ENCODE measurements around the gene CEP126. TPM values are rescaled to one million over a fixed set of nuclear protein-coding genes. Genes with fewer than 3 reads are reported as not detected.

Gene CEP126, protein sequence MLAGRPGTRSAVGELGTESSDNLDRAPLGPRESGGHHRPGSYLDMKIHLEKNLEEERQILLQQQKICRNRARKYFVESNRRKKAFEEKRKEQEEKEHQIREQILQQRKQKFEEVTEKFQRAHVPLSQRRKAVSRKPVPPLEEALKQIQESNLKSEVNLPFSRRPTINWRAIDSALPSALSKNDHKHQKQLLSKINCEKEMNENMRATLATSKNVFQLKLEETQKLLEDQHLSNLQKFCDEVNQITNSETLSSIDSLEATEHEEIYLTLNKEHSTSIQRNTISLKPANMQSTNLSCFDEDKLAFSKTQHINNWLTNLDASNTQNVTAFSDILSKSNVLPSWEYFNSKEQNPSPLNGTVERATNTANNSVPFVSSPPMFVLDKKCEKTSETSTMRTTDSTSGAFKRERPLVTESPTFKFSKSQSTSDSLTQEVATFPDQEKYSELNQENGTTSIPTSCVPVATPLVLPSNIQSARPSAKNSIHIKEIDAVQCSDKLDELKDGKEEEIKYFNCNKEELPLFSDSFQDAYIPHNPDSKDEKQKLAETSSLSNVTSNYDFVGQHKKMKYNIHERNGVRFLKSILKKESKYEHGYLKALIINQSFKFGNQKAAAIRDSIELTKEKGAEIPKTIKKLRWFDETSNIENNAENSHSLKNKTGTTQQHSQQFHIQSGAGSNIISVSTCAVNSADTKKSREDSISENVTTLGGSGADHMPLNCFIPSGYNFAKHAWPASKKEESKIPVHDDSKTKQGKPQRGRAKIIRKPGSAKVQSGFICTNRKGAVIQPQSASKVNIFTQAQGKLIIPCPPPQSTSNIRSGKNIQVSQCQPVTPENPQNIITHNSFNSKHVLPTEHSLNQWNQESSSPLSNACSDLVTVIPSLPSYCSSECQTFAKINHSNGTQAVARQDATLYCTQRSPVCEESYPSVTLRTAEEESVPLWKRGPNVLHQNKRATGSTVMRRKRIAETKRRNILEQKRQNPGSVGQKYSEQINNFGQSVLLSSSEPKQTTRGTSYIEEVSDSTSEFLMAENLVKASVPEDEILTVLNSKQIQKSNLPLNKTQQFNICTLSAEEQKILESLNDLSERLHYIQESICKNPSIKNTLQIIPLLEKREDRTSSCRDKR
- total RNA-seq, result 10 to 100 TPM in 2 of 4 donors, 1 to 10 TPM in 2; 4.3 to 11.7 (median 9.6) TPM

DNA sequence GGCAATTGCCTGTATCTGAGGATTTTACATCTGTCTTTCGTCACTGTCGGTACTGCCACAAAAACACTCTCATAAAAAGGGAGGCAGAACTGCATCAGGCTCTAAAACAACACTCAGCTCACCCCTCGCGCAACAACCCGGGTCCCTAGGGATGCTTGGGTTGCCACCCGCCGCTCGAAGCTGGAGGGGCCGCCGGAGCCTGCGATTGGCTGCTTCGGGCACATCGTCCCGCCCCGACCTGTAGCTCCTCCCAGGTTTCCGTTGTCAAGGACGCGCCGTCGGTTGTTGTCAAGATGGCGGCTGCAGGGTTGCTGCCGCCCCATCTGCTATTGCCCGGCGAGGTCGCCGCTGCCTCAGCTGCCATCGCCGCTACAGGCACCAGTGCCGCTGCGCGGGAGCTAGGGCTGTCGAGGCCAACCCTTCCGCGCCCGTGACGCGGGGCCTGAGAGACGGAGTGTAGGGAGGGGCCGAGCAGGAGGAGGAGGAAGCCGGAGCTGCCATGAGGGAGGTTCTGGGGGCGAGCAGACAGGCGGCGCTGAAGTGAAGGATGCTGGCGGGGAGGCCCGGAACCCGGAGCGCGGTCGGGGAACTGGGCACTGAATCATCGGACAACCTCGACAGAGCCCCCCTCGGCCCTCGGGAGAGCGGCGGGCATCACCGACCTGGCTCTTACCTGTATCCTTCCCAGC is at the start of gene CEP126:
Gene CEP126 (plus strand): TSS at position 273 of the 689 bp plus-strand sequence. CDS start 275 bp downstream, at position 548.
- peak; percentile 95 for ATAC-seq
- H3K27me3 ChIP-seq, result no peaks in the 10 kb centered on the region
- H3K4me3 ChIP-seq, result peak within 1 kb of the TSS; percentile 75 to 92
- no peaks in the 10 kb centered on the region for H3K36me3 ChIP-seq
- 0% methylated on average over 3 to 18 of the region's 56 CpGs for WGBS, 2 donors (ENCODE audit: low coverage in 1 of 2)
- H3K4me1 ChIP-seq, result peaks cover 5 to 37% (median 7%) of the 10 kb centered on the region in 3 donors
- no peaks in the 10 kb centered on the region for H3K9me3 ChIP-seq
- peak within 1 kb of the TSS; percentile 77 to 94 (median 88) for H3K27ac ChIP-seq
- TF ChIP-seq EP300 (IDR thresholded peaks at IDR 0.05), result no peak
- TF ChIP-seq, protein P1, sequence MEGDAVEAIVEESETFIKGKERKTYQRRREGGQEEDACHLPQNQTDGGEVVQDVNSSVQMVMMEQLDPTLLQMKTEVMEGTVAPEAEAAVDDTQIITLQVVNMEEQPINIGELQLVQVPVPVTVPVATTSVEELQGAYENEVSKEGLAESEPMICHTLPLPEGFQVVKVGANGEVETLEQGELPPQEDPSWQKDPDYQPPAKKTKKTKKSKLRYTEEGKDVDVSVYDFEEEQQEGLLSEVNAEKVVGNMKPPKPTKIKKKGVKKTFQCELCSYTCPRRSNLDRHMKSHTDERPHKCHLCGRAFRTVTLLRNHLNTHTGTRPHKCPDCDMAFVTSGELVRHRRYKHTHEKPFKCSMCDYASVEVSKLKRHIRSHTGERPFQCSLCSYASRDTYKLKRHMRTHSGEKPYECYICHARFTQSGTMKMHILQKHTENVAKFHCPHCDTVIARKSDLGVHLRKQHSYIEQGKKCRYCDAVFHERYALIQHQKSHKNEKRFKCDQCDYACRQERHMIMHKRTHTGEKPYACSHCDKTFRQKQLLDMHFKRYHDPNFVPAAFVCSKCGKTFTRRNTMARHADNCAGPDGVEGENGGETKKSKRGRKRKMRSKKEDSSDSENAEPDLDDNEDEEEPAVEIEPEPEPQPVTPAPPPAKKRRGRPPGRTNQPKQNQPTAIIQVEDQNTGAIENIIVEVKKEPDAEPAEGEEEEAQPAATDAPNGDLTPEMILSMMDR (IDR thresholded peaks at IDR 0.05), result peak in 3 of 4 experiments; percentile 24 to 82 (median 54)
- peak; percentile 30 to 42 for TF ChIP-seq POLR2A (IDR thresholded peaks at IDR 0.05)
- peak; percentile 40 for TF ChIP-seq POLR2AphosphoS5 (IDR thresholded peaks at IDR 0.05)

DNA sequence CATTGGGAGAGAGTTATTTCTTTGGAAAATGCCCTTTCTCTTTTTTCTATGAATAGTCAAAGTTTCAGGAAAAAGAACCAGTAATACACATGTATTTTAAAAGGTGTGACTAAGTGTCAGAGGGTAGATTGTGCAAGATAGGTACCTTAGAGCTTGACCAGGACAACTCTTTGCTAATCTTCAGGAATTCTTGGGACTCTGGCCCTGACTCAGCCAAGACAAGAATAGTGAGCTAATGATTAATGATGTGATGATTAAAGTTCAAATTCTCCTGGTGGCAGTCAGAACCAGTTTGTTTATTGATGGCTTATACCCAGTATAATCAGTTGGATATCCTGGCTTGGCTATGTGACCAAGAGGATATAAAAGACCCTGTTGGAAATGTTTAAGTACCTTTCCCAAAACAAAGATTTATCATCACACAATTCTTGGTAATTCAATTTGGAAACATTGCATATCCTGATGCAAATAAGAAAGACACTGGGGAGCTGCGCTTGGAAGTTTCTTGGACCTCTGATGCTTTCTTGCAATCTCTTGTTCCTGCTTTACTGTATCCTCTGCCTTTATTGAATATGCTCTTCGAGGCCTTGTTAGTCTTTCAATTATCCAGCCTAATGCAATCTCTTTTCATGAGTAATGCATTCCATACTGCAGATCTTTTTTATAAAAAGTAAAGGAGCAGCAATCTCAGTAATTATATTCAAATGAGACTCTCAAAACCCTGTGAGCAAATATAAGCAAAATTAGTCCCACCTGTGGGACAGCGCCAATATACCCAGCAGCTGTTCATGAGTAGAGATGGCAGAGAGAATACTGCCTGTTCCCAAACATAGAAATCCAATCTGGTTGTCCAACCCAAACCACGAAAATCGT is 48.0 kb upstream of the CEP126 start:
- Histone ChIP-seq H3K9me3 (no peaks in the 10 kb centered on the region), H3K36me3 (no peaks in the 10 kb centered on the region), H3K27ac (peak overlapping the region in 3 of 4 donors; percentile 31 to 47 (median 42)), H3K4me3 (no peak overlapping the region), H3K4me1 (peaks cover 2 to 21% (median 17%) of the 10 kb centered on the region in 3 donors), H3K27me3 (no peaks in the 10 kb centered on the region)
- TF ChIP-seq, protein P1 (IDR thresholded peaks at IDR 0.05), result no peak
- TF ChIP-seq POLR2A (IDR thresholded peaks at IDR 0.05), result no peak
- TF ChIP-seq EP300 (IDR thresholded peaks at IDR 0.05), result no peak
- no peak for TF ChIP-seq POLR2AphosphoS5 (IDR thresholded peaks at IDR 0.05)
- 34 to 55% methylated on average over 4 to 5 of the region's 5 CpGs for WGBS, 2 donors (ENCODE audit: low coverage in 1 of 2)
- peak; percentile 24 for ATAC-seq

DNA sequence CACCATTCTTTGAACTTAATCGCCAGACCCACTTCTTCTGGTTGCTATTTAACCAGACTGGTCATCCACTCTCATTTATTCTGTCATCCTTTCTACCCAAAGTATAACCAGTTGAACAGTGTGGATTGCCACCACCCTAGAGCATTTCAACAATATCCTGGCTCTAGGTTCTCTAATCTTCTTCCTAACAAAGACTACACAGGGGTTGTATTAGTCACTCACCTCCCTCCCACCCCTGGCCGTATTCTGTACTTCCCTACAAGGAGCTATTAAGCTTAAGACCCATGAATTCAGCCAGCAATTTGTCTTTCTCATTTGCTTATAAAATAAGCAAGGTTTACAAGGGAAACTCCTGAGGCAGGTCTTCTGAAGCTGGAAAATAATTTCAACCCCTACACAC is 46.9 kb upstream of the CEP126 start:
- WGBS, 2 donors (ENCODE audit: low coverage in 1 of 2), result 59 to 89% methylated on average over 1 to 2 of the region's 2 CpGs
- Histone ChIP-seq H3K27me3 (no peaks in the 10 kb centered on the region), H3K27ac (peak overlapping the region in 3 of 4 donors; percentile 22 to 47 (median 31))

More for the DNA sequence above, 46.9 kb upstream of the CEP126 start:
- Histone ChIP-seq H3K9me3 (no peaks in the 10 kb centered on the region), H3K4me1 (peaks cover 0 to 21% (median 17%) of the 10 kb centered on the region in 3 donors), H3K4me3 (no peak overlapping the region), H3K36me3 (no peaks in the 10 kb centered on the region)
- ATAC-seq, result no peak
- TF ChIP-seq, protein P1 (IDR thresholded peaks at IDR 0.05), result no peak
- TF ChIP-seq POLR2A (IDR thresholded peaks at IDR 0.05) (no peak), POLR2AphosphoS5 (IDR thresholded peaks at IDR 0.05) (no peak), EP300 (IDR thresholded peaks at IDR 0.05) (no peak)
